GM19351 (cell line): Measurements from ENCODE around the gene MRPL20.

Experiments
- ATAC-seq: cut with Tn5 transposase; IDR thresholded peaks from one replicate; pipeline ENCODE4 v1.9.1; 2021; ENCODE audit warnings: mild to moderate bottlenecking, moderate library complexity; ENCODE audit not compliant: unreplicated experiment

MRPL20 gene

GRCh38 chr1:1366699-1367066, 40.4 kb downstream of the MRPL20 start:
- ATAC-seq = no peak

- ATAC-seq = no peak
Measured at GRCh38 chr1:1365875-1366698, 41.0 kb downstream of the MRPL20 start.

- no peak for ATAC-seq
Measured at GRCh38 chr1:1364266-1364665, 42.8 kb downstream of the MRPL20 start.

- no peak for ATAC-seq
Measured at GRCh38 chr1:1361982-1362423, 45.1 kb downstream of the MRPL20 start.

- ATAC-seq = no peak
Measured at GRCh38 chr1:1361233-1361981, 45.7 kb downstream of the MRPL20 start.

- ATAC-seq = no peak
Measured at GRCh38 chr1:1360506-1361169, 46.5 kb downstream of the MRPL20 start.

- ATAC-seq = no peak
Measured at GRCh38 chr1:1359664-1360468, 47.2 kb downstream of the MRPL20 start.

GRCh38 chr1:1359308-1359663, 47.8 kb downstream of the MRPL20 start:
- no peak for ATAC-seq

GRCh38 chr1:1358433-1359271, 48.4 kb downstream of the MRPL20 start, which contains the start of gene MXRA8:
MXRA8 (minus strand) TSS chr1:1358555; CDS start chr1:1358504, 51 bp downstream.
- ATAC-seq = no peak

GRCh38 chr1:1357871-1358432, 49.1 kb downstream of the MRPL20 start:
- no peak for ATAC-seq

- no peak for ATAC-seq
Measured at GRCh38 chr1:1356796-1357401, 50.2 kb downstream of the MRPL20 start.

GRCh38 chr1:1356166-1356795, 50.8 kb downstream of the MRPL20 start:
- ATAC-seq = no peak

GRCh38 chr1:1355416-1355815, 51.7 kb downstream of the MRPL20 start:
- ATAC-seq = no peak

- no peak for ATAC-seq
Measured at GRCh38 chr1:1354271-1355247, 52.5 kb downstream of the MRPL20 start.

- no peak for ATAC-seq
Measured at GRCh38 chr1:1353389-1354151, 53.5 kb downstream of the MRPL20 start.

GRCh38 chr1:1352786-1353388, 54.2 kb downstream of the MRPL20 start:
- ATAC-seq = no peak
